Raji (cell line): ENCODE data around the gene VMO1.

ENCODE experiments used
- POLR2A ChIP-seq: IDR thresholded peaks from 2 replicates; pipeline ENCODE4 v1.6.1; 2011; ENCODE audit warnings: low read depth, low read length, control low read depth; ENCODE audit not compliant: insufficient read depth

VMO1 gene

DNA sequence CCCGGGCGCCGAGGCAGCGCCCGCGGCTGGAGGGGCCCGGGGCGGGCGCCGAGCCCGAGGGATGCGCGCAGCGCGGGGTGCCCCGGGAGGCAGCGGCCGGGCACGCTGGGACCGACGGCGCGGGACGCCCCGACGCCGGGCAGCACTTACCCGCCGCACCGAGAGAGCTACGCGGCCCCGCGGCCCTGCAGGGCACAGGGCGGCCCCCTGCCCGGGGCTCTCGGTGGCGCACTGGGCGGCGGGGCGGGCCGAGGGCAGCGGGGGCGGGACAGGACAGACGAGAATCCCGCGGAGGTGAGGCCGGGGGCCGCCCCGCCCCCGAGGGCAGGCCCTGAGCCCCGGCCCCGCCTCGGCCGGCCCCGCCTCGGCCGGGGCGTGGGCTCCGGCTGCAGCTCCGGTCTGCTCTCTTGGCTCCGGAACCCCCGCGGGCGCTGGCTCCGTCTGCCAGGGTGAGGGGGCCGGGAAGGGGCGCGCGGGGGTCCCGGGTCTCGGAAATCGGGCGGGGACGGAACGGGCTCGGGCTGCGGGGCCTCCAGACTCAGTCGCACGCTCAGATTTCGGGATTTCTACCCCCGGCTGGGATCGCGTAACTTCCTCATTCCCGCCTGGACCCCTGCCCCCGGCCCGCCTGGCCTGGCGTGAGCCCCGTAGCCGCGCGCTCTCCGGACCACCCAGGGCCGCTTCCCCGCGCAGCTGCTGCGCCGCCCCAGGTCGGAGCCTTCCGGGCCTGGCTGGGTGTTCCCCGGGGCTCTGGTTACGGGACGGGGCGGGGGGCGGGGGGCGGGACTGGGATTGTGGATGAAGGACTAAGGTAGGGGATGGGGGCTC lies 20.8 kb upstream of the VMO1 start, which contains the start of gene PLD2:
PLD2 (plus strand) TSS at position 376 of the 828 bp plus-strand sequence. CDS start 621 bp downstream, outside the sequence.
- TF ChIP-seq POLR2A = peak; percentile 67

DNA sequence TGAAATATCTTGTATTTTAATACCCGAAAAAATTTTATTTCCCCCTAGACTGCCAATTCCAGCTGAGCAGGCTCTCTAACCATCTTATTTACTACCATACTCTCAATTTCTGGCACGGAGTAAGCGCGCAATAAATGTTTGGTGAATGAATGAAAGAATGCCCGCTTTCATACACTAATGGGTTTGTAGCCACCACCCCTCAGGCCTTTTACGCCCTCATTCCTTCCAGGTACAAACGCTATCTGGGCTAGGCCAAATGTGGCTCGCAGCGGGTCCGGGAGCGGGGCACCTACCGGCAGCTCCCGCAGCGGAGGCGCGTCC lies 20.3 kb upstream of the VMO1 start:
- TF ChIP-seq POLR2A = no peak

DNA sequence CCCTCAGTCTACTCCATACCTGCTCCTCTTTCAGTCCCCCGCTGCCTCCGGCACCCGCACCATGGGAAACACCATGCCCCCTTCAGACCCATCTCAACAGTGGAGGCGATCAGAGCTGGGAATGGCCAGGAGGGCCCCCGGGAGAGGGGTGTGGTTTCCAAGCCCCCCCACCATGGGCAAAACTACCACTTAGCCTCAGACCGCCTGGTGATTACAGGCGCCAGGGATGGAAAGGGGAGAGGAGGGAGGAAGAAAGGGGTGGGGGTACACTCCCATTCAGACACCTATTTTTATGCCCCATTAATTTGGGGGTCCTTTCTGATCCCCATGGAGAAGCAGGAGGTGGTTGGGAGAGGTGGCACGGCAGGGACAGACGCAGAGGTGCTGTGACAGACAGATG lies 16.1 kb upstream of the VMO1 start, which contains the start of gene C17orf114:
C17orf114 (minus strand) TSS at position 101 of the 400 bp plus-strand sequence.
- no peak for TF ChIP-seq POLR2A

DNA sequence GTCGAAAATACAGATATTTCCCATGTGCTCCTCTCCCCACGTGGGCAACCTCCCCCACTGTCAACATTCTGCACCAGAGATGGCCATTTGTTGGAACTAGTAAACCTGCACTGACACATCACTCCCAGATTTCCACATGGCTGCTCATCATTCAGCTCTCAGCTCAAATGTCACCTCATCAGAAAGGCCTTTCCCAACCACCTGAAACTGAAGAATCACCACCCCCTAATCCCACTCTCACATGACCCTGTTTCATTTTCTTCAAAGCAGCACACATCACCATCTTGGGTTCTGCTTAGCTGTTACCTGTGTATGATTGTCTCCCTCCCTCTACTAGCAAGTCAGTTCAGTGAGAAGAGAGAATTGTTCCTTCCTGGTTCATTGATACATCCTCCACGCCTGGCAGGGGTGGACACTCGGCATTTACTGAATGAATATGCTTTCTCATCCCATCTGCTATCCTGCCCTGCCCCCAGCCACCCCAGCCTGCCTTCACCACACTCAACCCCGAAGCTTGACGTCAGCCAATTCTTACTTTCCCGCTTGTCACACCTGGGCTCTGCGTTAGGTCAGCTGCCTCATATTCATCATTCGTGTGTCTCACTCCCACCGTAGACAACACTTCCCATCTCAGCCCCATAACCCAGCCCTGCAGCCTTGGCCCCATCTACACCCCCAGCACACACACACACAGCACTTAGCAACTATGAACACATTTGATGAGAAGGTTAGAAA lies 14.5 kb upstream of the VMO1 start:
- no peak for TF ChIP-seq POLR2A

DNA sequence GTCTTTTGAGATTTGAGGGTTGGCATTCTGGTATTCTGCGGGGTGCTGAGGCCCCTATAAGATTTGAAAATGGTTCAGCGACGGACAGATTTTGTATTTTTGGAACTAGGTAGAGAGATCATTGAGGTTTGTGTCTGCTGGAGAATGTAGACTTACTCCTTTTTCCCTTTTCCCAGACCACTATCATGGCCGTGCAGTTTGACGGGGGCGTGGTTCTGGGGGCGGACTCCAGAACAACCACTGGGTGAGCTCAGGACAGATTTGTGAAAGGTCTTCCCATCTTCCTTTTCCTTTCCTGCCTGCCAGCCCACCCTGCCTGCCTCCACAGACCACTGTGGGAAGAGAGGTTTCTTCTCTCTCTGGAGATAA lies 10.4 kb upstream of the VMO1 start:
- no peak for TF ChIP-seq POLR2A

DNA sequence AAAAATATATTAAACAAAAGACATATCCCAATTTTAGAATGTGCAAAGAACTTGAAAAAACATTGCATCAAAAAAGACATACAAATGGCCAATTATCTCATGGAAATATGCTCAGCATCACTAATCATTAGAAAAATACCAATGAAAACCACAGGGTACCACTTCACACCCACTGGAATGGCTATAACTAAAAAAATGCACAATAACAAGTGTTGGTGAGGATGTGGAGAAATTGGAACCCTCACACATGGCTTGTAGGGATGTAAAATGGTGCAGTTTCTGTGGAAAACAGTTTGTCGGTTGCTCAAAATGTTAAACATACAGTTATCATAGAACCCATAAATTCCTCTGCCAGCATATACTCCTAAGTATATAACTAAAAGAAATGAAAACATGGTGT lies 9.0 kb upstream of the VMO1 start:
- TF ChIP-seq POLR2A = no peak

DNA sequence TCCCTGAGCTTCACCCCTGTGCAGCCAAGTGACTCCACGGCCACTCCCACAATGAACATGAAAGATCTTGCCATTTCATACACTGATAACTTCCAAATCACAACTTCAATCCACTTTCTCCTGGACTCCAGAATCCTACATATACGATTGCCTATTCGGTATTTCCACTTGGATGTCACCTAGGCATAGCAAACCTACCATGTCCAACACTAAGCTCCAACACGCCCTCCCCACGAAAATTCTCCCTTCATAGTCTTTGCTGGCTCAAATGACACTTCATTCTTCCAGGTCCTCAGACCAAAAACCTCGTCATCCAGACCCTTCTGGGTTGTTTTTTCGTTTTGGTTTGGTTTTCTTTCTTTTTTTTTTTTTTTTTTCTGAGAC lies 4.5 kb upstream of the VMO1 start:
- TF ChIP-seq POLR2A = no peak

DNA sequence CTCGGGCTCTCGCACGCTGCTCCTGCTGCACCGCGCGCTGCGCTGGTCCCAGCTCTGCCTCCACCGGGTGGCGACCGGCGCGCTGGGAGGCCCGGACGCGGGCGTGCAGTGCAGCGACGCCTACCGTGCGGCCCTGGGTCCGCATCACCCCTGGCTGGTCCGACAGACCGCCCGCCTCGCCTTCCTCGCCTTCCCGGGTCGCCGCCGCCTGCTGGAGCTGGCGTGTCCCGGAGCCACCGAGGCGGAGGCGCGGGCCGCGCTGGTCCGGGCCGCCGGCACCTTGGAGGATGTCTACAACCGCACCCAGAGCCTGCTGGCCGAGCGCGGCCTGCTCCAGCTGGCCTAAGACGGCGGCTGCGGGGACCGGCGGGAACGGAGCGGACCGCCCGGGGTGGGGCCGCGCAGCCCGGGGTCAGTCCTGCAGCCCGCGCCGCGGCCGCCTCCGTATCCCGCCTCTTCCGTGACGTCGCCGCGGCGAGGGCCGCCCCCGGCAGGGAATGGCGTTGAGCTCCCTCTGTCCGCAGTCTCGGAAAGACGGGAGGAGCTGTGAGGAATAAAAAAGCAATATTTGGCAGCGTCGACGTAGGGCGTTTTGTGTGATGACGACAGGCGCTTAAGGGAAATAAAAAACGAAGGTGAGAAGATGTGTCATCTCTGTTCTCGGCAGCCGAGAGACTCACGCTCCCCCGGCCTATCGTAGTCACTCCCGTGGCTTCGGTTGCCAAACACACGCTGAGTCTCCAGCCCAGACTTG lies 4.0 kb upstream of the VMO1 start:
- 0 out of 2 replicates have a peak, but pooled peaks have one; percentile 26 for TF ChIP-seq POLR2A

DNA sequence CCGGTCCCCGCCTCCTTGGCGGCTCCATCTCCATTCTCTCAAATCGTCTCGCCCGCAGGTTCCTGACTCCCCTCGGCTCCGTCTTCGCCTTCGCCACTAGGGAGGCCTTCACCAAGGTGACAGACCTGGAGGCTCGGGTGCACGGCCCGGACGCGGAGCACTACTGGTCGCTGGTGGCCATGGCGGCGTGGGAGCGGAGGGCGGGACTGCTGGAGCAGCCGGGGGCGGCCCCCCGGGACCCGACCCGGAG lies 3.5 kb upstream of the VMO1 start:
- no peak for TF ChIP-seq POLR2A

DNA sequence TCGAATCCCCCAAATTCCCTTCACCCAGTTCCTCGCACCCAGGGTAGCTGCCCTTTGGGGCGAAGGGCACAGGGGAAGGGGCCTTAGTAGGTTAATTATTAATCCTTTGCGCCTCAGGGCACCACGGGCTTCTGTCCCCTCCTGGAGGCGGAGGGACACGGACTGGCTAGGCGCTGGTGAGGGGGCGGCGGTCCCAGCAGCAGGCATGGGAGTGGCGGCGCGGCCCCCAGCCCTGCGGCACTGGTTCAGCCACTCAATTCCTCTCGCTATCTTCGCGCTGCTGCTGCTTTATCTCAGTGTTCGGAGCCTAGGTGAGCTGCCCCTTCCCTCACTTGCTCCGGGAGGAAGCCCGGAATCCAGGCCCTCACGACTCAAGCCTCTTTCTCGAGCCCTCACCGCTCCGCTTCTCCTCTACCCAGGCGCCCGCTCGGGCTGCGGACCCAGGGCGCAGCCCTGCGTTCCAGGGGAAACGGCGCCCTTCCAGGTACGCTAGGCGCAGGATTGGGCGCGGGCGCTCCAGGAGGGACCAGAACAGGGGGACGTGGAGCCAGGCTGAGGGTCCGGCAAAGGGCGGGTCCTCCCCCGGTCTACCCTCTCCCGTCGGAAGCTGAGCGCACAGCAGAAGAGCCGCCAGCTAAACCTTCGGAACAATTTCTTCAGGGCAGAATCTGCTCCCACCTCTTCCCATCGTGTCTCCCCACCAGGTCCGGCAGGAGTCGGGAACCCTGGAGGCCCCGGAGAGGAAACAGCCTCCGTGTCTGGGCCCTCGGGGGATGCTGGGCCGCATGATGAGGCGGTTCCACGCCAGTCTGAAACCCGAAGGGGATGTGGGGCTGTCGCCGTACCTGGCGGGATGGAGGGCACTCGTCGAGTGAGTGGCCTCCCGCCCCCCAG lies 2.9 kb upstream of the VMO1 start, which contains the start of gene GLTPD2:
GLTPD2 (plus strand) TSS at position 158 of the 894 bp plus-strand sequence; CDS start at position 206, 48 bp downstream.
- no peak for TF ChIP-seq POLR2A

DNA sequence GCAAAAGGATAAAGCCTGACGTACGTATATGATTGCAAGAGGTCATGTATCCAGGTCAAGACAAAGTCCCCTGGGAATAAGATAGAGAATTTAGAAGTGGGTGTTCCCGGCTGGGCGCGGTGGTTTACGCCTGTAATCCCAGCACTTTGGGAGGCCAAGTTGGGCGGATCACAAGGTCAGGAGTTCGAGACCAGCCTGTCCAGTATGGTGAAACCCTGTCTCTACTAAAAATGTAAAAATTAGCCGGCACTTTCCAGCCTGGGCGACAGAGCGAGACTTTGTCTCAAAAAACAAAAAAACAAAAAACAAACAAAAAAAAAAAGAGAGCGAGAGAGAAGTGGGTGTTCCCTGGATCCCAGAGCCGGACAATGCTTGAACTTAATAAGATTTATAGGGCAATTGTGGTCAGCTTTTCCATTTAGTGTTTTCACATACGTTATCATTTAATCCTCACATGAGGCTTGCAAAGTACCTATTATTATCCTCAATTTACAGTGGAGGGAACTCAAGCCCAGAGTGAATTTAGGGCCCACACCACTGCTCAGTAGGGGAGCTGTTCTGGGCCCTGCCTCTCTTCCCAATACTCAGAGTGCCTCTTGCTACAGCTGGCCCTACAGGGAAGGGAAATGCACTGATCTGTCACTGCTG lies 2.1 kb upstream of the VMO1 start:
- no peak for TF ChIP-seq POLR2A

DNA sequence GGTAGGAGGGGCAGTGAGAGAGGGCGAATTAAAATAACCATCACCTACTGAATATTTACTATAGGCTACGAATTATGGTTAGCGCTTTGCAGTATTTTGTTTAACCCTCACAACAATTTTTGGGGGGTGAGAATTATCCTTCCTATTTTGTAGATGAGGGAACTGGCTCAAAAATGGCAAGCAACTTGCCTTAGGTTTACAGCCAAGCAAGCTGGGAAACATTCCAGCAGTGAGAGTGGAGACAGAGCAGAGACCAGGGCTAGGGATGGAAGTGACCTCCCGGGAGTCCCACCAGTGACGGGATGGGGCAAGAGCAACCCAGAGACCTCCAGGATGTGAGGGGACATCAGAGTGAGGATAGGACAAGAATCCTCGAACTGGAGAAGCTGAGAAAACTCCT lies 352 bp upstream of the VMO1 start:
- no peak for TF ChIP-seq POLR2A

DNA sequence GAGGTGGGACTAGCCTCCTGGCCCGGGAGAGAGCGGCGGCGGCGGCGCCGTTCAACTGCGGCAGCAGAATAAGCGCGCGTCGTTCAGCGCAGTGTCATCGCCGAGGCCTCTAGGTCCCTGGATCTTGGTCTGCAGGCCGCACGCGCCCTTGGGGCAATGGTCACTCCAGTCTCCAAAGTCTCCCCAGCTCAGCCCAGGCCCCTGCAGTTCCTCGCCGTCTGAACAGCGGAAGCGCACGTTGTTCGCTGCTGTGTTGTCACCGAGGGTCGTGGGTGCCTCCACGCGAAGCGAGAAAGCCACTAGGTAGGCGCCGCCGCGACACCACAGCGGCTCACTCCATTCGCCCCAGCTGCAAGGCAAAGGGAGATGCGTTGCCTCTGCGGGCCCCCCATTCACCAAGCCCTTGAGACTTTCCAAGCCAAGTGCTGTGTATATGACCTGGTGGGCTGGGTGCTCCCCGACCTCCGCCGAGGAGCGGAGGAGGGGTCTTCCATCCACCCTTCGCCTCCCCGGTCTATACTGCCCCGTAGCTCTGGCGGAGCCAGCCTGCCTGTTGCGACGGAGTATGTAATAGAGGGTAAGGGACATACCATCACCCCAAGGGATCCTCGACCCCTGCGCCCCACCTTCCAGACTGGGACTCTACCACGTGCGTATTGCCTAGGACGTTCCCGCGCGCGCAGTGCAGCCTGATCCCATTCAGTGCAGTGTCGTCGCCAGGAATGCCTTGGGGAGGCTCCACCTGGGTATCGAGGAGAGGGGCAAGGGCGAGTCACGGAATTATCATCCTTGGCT lies 656 bp downstream of the VMO1 start:
- no peak for TF ChIP-seq POLR2A

DNA sequence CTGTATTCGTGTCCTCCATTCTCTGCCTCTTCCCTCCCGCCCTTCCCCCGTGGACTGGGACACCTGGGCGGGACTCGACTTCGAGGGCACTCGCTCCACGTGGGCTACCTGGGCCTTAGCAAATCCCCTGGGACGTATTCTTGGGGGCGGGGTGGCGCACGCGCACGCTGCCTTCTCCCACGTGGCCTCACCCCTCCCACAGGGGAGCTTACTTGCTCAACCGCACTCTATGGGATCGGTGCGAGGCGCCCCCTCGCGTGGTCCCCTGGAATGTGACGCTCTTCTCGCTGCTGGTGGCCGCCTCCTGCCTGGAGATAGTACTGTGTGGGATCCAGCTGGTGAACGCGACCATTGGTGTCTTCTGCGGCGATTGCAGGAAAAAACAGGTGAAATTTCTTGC lies 3.5 kb downstream of the VMO1 start:
- no peak for TF ChIP-seq POLR2A
